IMR-90 (cell line): ENCODE measurements around the gene SLX9.

Source experiments
- CTCF ChIP-seq: conservative IDR thresholded peaks from 2 replicates; pipeline ENCODE4 v1.5.1; 2012; ENCODE audit warnings: mild to moderate bottlenecking, low read depth, low read length, improper control_type of control experiment
- MAZ ChIP-seq: IDR thresholded peaks from 2 replicates; pipeline ENCODE4 v1.6.1; 2012; ENCODE audit warnings: low read depth, mild to moderate bottlenecking, low read length, improper control_type of control experiment, moderate library complexity, borderline replicate concordance
- POLR2A ChIP-seq: IDR thresholded peaks from 2 replicates; pipeline ENCODE4 v1.6.1; 2012; ENCODE audit warnings: mild to moderate bottlenecking, low read depth, low read length
- RAD21 ChIP-seq: IDR thresholded peaks from 2 replicates; pipeline ENCODE4 v1.6.1; 2012; ENCODE audit warnings: low read length, improper control_type of control experiment
- SMC3 ChIP-seq: fragments of 150-350 bp; IDR thresholded peaks from 2 replicates; pipeline ENCODE4 v1.6.1; 2016; ENCODE audit warnings: low read depth, mild to moderate bottlenecking, antibody characterized with exemption, low read length, moderate library complexity

- TF ChIP-seq CTCF (no peak), RAD21 (no peak; the same call in 1 of the 2 replicates), SMC3 (peak; percentile 16; the same call in 1 of the 2 replicates), POLR2A (peak; percentile 65), MAZ (no peak)
These were observed 22.7 kb downstream of the SLX9 start for GRCh38 chr21:44962403-44962966.
